Choroid plexus epithelial cell (primary cell): Measurements from ENCODE around the gene HES1.

Experiments used
- DNase-seq: peaks from one replicate; pipeline ENCODE4 v3.0.0-alpha.2; 2010; ENCODE audit warnings: low read depth
- H3K4me3 ChIP-seq: 2 replicates; pipeline ENCODE4 v1.5.1; 2011; ENCODE audit warnings: low read depth, mild to moderate bottlenecking, control low read depth, low read length, moderate library complexity
- TF ChIP-seq, protein P1 (sequence below): conservative IDR thresholded peaks from 2 replicates; pipeline ENCODE4 v1.5.1; 2011; ENCODE audit warnings: low read depth, mild to moderate bottlenecking, control low read depth, inconsistent platforms, low read length, moderate library complexity

Gene HES1

DNA sequence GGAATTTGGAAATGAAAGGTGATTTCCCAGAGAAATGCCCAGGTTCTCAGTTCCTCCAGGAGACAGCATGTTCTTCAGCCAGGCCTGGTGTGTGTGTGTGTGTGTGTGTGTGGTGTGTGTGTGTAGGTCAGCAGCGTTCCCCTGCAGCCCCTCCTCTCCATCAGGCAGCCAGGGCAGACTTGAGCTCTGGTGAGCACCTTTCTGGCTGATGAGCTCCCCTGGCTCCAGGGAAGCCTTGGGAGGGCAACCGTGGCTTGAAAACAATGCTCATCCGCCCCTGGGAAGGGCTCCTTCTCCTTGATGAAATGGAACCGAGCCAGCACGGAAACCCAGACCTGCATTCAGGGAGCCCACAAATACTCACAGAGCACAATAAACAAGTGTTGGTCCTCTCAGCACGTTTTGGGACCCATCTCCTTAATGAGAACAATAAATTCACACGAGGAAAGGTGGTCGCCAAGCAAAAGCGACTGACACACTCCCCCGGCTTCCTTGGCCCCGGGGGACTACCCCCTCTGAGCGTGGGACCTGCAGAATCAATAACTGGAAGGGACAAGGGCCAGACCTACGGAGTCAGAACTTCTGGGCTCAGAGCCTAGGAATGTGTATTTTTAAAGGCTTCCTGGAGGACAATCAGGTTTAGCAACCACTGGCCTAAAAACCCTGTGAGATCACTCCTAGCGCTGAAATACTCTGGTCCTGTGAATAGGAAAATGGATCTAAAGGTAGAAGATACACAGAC is 38.6 kb upstream of the HES1 start:
- TF ChIP-seq, protein P1, sequence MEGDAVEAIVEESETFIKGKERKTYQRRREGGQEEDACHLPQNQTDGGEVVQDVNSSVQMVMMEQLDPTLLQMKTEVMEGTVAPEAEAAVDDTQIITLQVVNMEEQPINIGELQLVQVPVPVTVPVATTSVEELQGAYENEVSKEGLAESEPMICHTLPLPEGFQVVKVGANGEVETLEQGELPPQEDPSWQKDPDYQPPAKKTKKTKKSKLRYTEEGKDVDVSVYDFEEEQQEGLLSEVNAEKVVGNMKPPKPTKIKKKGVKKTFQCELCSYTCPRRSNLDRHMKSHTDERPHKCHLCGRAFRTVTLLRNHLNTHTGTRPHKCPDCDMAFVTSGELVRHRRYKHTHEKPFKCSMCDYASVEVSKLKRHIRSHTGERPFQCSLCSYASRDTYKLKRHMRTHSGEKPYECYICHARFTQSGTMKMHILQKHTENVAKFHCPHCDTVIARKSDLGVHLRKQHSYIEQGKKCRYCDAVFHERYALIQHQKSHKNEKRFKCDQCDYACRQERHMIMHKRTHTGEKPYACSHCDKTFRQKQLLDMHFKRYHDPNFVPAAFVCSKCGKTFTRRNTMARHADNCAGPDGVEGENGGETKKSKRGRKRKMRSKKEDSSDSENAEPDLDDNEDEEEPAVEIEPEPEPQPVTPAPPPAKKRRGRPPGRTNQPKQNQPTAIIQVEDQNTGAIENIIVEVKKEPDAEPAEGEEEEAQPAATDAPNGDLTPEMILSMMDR = no peak
- H3K4me3 ChIP-seq = no peak overlapping the region
- no peak for DNase-seq

DNA sequence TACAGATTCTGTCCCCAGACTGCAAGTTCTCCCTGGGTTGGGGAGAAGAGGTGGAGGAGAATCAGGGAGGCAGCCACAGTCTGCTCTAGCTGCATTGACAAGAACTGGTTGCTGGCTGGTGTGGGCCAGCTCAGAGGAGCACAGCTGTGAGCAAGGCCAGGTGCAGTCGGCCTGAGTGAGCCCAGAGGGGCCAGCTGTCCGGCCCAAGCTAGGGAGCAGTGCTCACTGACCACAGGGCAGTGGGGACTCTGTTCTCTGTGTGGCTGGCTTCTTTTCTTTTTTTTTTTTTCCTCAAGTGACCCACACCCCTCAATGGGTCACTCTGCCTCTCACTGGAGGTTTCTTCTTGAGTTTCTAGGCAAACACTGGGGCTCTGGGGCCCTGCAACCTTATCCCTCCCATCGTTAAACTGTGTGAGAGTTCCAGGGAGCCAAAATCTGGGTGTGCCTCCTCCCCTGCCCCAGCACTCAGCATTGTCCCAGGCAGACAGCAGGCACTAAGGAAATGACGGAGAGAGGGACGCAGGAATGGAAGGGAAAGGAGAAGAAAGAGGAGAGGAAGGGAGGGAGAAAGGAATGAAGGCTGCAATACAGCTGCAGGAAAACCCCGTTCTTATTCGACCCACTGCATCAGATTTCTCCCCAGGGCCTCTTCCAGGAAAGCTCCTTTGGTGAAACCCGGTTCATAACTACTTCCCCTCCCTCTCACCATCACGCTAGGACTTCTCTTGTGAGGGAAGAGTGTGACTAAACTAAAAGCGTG is 37.7 kb upstream of the HES1 start:
- no peak overlapping the region for H3K4me3 ChIP-seq
- no peak for DNase-seq
- TF ChIP-seq, protein P1 = no peak

DNA sequence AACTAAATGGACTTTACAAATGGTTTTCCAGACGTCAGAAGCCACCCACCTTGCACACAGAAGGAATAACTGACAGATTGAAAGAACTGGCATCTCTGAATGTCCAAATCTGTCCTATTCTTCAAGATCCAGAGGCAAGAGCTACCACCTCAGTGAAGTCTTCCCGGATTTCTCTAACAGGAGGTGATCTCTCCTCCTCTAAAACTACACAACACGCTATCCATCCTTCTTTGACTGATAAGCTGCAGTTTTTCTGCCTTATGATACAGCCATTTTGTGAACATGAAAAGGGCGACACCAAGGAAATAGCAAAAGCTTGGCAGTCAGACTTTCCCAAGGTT is 37.1 kb upstream of the HES1 start:
- TF ChIP-seq, protein P1 = no peak
- no peak for DNase-seq
- no peak overlapping the region for H3K4me3 ChIP-seq

DNA sequence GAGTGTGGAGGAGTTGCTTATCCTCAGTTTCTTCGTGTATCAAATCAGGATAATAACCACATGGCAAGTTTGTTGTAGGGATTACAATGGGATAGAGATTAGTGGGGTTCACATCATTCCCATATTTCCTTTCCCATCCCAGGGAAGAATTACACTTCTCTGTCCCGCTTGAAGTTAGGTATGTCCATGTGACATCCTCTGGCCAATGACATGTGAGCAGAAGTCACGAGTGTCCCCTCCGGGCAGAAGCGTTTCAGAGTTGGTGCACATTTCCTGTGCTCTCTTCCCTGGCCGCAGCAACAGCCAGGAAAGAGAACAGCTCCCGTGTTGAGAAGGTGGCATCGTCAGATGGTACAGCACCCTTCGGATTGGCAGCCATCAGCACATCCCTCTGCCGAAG is 36.7 kb upstream of the HES1 start:
- no peak overlapping the region for H3K4me3 ChIP-seq
- TF ChIP-seq, protein P1 = no peak
- no peak for DNase-seq

DNA sequence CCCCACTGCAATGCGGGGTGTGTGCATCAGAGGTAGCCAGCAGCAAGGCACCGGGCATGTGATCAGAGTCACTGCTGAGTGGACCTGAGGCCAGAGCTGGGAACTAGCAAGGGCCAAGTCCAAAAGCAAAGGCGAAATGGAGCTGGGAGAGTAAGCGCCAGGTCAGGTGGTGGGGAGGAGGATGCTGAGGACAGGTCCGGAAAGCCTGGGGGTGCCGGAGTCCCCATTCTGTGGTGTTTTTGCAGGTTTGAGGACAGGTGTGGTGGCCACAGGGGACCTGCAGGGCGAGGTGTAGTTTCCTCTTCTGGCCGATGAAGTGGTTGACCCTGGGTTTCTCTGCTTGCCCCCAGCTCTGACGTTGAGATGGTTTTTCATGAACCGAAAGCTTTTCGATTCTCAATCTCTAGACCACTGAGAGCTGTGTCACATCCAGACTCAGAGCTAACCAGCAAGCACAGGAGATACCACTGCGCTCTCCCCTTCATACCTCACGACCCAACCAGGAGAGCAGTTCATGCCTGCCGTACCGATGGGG is 35.0 kb upstream of the HES1 start:
- no peak for DNase-seq
- H3K4me3 ChIP-seq = no peak overlapping the region
- TF ChIP-seq, protein P1 = no peak

DNA sequence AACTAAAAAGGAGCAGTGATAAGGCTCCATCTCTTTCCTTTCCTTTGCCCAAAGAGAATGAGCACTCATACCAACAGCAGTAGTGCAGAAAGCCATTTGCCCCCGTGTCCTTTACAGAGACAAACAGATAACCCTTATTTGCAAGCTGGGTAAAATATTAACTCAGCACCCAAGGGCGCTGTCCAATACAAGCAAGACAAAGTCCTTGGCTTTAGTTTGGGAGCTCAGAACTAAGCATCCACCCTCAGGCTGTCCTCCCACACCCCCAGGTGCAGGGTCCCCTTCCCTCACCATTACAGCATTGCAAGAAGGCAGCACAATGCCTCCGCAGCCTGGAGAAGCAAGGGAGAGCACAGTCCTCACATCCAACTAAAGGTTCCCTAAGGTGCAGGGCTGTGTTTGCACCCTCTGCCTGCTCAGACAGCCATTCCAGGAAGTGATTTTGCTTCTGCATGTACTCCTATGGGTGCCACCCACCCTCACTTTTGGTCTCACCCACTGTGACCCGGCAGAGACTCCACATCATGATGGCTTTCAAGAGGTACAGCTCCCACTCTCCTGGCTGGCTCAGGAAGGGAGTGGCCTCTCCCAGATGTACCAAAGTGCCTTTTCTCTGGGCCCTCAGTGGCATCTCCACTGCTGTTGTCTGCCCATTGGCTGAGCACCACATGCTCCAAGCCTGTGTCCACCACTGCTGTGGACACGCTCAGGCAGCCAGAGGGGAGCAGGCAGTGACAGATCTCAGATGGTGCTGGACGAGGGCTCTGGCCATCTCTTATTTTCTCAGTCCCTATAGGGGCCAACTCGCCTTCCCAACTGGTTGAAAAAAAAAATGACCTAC is 34.1 kb upstream of the HES1 start:
- TF ChIP-seq, protein P1 = no peak
- no peak overlapping the region for H3K4me3 ChIP-seq
- no peak for DNase-seq
